GM19468 (cell line): Measurements from ENCODE around the gene TMCC1.
"Not testable (repeated sequence)": the region's sequence is repeated elsewhere in the genome, so short reads cannot be mapped to it uniquely, and the experiment has no call there.

Experiments used
- ATAC-seq: cut with Tn5 transposase; IDR thresholded peaks from one replicate; pipeline ENCODE4 v1.9.1; 2021; ENCODE audit warnings: mild to moderate bottlenecking, moderate library complexity, moderate number of reproducible peaks; ENCODE audit not compliant: unreplicated experiment; ENCODE audit errors: extremely low read depth

Gene TMCC1

GRCh38 chr3:129892857-129893580 is 492 bp downstream of the TMCC1 start:
- peak; percentile 39 for ATAC-seq

- ATAC-seq: no peak
These were observed 1.0 kb downstream of the TMCC1 start for GRCh38 chr3:129892486-129892856.

GRCh38 chr3:129890891-129891290 is 2.6 kb downstream of the TMCC1 start:
- ATAC-seq: no peak

- no peak for ATAC-seq
These were observed 3.4 kb downstream of the TMCC1 start for GRCh38 chr3:129890125-129890524.

- ATAC-seq: no peak
These were observed 4.7 kb downstream of the TMCC1 start for GRCh38 chr3:129888771-129889170.

GRCh38 chr3:129881261-129881660 is 12.2 kb downstream of the TMCC1 start:
- ATAC-seq: no peak

GRCh38 chr3:129878355-129878754 is 15.2 kb downstream of the TMCC1 start:
- no peak for ATAC-seq

- ATAC-seq: not testable (repeated sequence)
These were observed 19.0 kb downstream of the TMCC1 start for GRCh38 chr3:129874479-129874878.

- no peak for ATAC-seq
These were observed 24.6 kb downstream of the TMCC1 start for GRCh38 chr3:129868912-129869311.

- ATAC-seq: no peak
These were observed 25.9 kb downstream of the TMCC1 start for GRCh38 chr3:129867506-129868124.

GRCh38 chr3:129865806-129866205 is 27.7 kb downstream of the TMCC1 start:
- no peak for ATAC-seq

GRCh38 chr3:129864519-129864918 is 29.0 kb downstream of the TMCC1 start:
- no peak for ATAC-seq

GRCh38 chr3:129859272-129859671 is 34.2 kb downstream of the TMCC1 start:
- ATAC-seq: no peak

GRCh38 chr3:129857899-129858298 is 35.6 kb downstream of the TMCC1 start:
- no peak for ATAC-seq

- not testable (repeated sequence) for ATAC-seq
These were observed 36.7 kb downstream of the TMCC1 start for GRCh38 chr3:129856790-129857189.

- no peak for ATAC-seq
These were observed 37.6 kb downstream of the TMCC1 start for GRCh38 chr3:129855832-129856419.

GRCh38 chr3:129855170-129855831 is 38.2 kb downstream of the TMCC1 start:
- ATAC-seq: no peak

- no peak for ATAC-seq
These were observed 39.1 kb downstream of the TMCC1 start for GRCh38 chr3:129854460-129854859.

GRCh38 chr3:129845956-129846355 is 47.6 kb downstream of the TMCC1 start:
- no peak for ATAC-seq

GRCh38 chr3:129840707-129841360 is 52.7 kb downstream of the TMCC1 start:
- ATAC-seq: no peak

GRCh38 chr3:129838086-129838485 is 55.4 kb downstream of the TMCC1 start:
- ATAC-seq: no peak
